H9 (cell line): Measurements from ENCODE around the gene ALDH1B1. TPM values are rescaled to one million over a fixed set of nuclear protein-coding genes. Genes with fewer than 3 reads are reported as not detected.

Experiments
- DNase-seq: peaks from one replicate; pipeline ENCODE4 v3.0.0-alpha.2; 2017
- H2AFZ ChIP-seq: one replicate; pipeline ENCODE4 v1.6.1; 2013; ENCODE audit warnings: mild to moderate bottlenecking, low read length, control low read depth, moderate library complexity
- H2AK5ac ChIP-seq: 2 replicates; pipeline ENCODE4 v1.6.1; 2013; ENCODE audit warnings: low read length, control low read depth, mixed read lengths; ENCODE audit not compliant: insufficient read length
- H2BK120ac ChIP-seq: one replicate; pipeline ENCODE4 v1.6.1; 2013; ENCODE audit warnings: low read depth, mild to moderate bottlenecking, low read length, control low read depth, inconsistent platforms; ENCODE audit not compliant: poor library complexity, severe bottlenecking
- H2BK12ac ChIP-seq: 2 replicates; pipeline ENCODE4 v1.6.1; 2013; ENCODE audit warnings: low read length, control low read depth, mixed read lengths, low read depth; ENCODE audit not compliant: insufficient read length
- H2BK15ac ChIP-seq: 2 replicates; pipeline ENCODE4 v1.6.1; 2013; ENCODE audit warnings: low read depth, low read length, control low read depth
- H2BK20ac ChIP-seq: one replicate; pipeline ENCODE4 v1.6.1; 2013; ENCODE audit warnings: low read depth, mild to moderate bottlenecking, low read length, control low read depth, inconsistent platforms; ENCODE audit not compliant: poor library complexity, severe bottlenecking
- H2BK5ac ChIP-seq: 2 replicates; pipeline ENCODE4 v1.6.1; 2013; ENCODE audit warnings: low read length, control low read depth, mixed read lengths; ENCODE audit not compliant: insufficient read length
- H3K14ac ChIP-seq: 2 replicates; pipeline ENCODE4 v1.6.1; 2013; ENCODE audit warnings: low read length, control low read depth; ENCODE audit not compliant: insufficient read depth
- H3K18ac ChIP-seq: 2 replicates; pipeline ENCODE4 v1.6.1; 2013; ENCODE audit warnings: low read depth, mild to moderate bottlenecking, mixed read lengths, low read length, control low read depth; ENCODE audit not compliant: insufficient read length
- H3K23ac ChIP-seq: 2 replicates; pipeline ENCODE4 v1.6.1; 2013; ENCODE audit warnings: low read length, control low read depth, mixed read lengths, low read depth; ENCODE audit not compliant: insufficient read length
- H3K23me2 ChIP-seq: 2 replicates; pipeline ENCODE4 v1.6.1; 2013; ENCODE audit warnings: low read depth, mild to moderate bottlenecking, mixed read lengths, low read length, control low read depth; ENCODE audit not compliant: insufficient read length, poor library complexity, severe bottlenecking
- H3K27ac ChIP-seq: 2 replicates; pipeline ENCODE4 v1.5.1; 2013; ENCODE audit warnings: low read length, control low read depth, mixed read lengths, low read depth; ENCODE audit not compliant: insufficient read length
- H3K27me3 ChIP-seq: 2 replicates; pipeline ENCODE4 v1.6.1; 2013; ENCODE audit warnings: low read length, control low read depth, inconsistent platforms; ENCODE audit not compliant: insufficient read depth
- H3K4ac ChIP-seq: 2 replicates; pipeline ENCODE4 v1.6.1; 2013; ENCODE audit warnings: low read depth, mild to moderate bottlenecking, control low read depth, inconsistent platforms, low read length, moderate library complexity
- H3K4me1 ChIP-seq: 2 replicates; pipeline ENCODE4 v1.6.1; 2013; ENCODE audit warnings: low read length, control low read depth, inconsistent platforms; ENCODE audit not compliant: insufficient read depth
- H3K4me2 ChIP-seq: 2 replicates; pipeline ENCODE4 v1.6.1; 2013; ENCODE audit warnings: low read length, control low read depth, mixed read lengths; ENCODE audit not compliant: insufficient read length, insufficient read depth
- H3K56ac ChIP-seq: 2 replicates; pipeline ENCODE4 v1.6.1; 2013; ENCODE audit warnings: low read depth, mild to moderate bottlenecking, mixed read lengths, low read length, control low read depth; ENCODE audit not compliant: insufficient read length
- H3K79me1 ChIP-seq: 2 replicates; pipeline ENCODE4 v1.6.1; 2013; ENCODE audit warnings: low read depth, mild to moderate bottlenecking, moderate library complexity, low read length, control low read depth, inconsistent platforms; ENCODE audit not compliant: insufficient read depth, poor library complexity, severe bottlenecking
- H3K79me2 ChIP-seq: 2 replicates; pipeline ENCODE4 v1.6.1; 2013; ENCODE audit warnings: low read length, control low read depth, inconsistent platforms; ENCODE audit not compliant: insufficient read depth
- H3K9ac ChIP-seq: 2 replicates; pipeline ENCODE4 v1.6.1; 2013; ENCODE audit warnings: low read length, control low read depth, mixed read lengths; ENCODE audit not compliant: insufficient read length; ENCODE audit errors: extremely low read depth
- H3K9me3 ChIP-seq: one replicate; pipeline ENCODE4 v1.6.1; 2013; ENCODE audit warnings: low read depth, low read length, inconsistent platforms; ENCODE audit not compliant: control insufficient read depth
- H3T11ph ChIP-seq: one replicate; pipeline ENCODE4 v1.6.1; 2013; ENCODE audit warnings: mild to moderate bottlenecking, low read length, control low read depth, inconsistent platforms
- H4K20me1 ChIP-seq: one replicate; pipeline ENCODE4 v1.6.1; 2013; ENCODE audit not compliant: control insufficient read depth, insufficient read length, insufficient read depth
- H4K5ac ChIP-seq: 2 replicates; pipeline ENCODE4 v1.6.1; 2013; ENCODE audit warnings: low read depth, mild to moderate bottlenecking, mixed read lengths, low read length, control low read depth; ENCODE audit not compliant: insufficient read length
- H4K8ac ChIP-seq: replicated peaks from 2 replicates; pipeline ENCODE4 v1.6.1; 2013; ENCODE audit warnings: low read length, control low read depth, mixed read lengths, low read depth; ENCODE audit not compliant: insufficient read length
- H4K91ac ChIP-seq: 2 replicates; pipeline ENCODE4 v1.6.1; 2013; ENCODE audit warnings: low read depth, mild to moderate bottlenecking, moderate library complexity, mixed read lengths, low read length, control low read depth; ENCODE audit not compliant: insufficient read length
- H3K27ac Mint-ChIP-seq, 3 experiments: 2 replicates in 2 of 3; 3 replicates in 1 of 3; pipeline ENCODE4 v1.8.0; 2020 to 2021; ENCODE audit warnings: mixed read lengths in 3 of 3, mild to moderate bottlenecking in 1 of 3, moderate library complexity in 1 of 3
- H3K27me3 Mint-ChIP-seq: 2 replicates; pipeline ENCODE4 v1.8.0; 2021; ENCODE audit warnings: low read depth, mild to moderate bottlenecking, moderate library complexity, mixed read lengths
- H3K36me3 Mint-ChIP-seq, 3 experiments: 2 replicates in 2 of 3; 3 replicates in 1 of 3; pipeline ENCODE4 v1.8.0; 2020 to 2021; ENCODE audit warnings: low read depth in 3 of 3, mixed read lengths in 3 of 3; ENCODE audit not compliant: insufficient read depth in 1 of 3
- H3K4me1 Mint-ChIP-seq, 2 experiments: 2 replicates each; pipeline ENCODE4 v1.8.0; 2020; ENCODE audit warnings: mixed read lengths in 2 of 2
- H3K4me3 Mint-ChIP-seq, 2 experiments: 2 replicates in 1 of 2; 3 replicates in 1 of 2; pipeline ENCODE4 v1.8.0; 2020 to 2021; ENCODE audit warnings: mild to moderate bottlenecking in 2 of 2, mixed read lengths in 2 of 2, moderate library complexity in 1 of 2
- H3K9me3 Mint-ChIP-seq, 2 experiments: 2 replicates in 1 of 2; 3 replicates in 1 of 2; pipeline ENCODE4 v1.8.0; 2020; ENCODE audit warnings: mild to moderate bottlenecking in 2 of 2, mixed read lengths in 2 of 2, moderate library complexity in 1 of 2
- CTCF ChIP-seq: fragments of 200-600 bp; sonication (generic); conservative IDR thresholded peaks from 3 replicates; pipeline ENCODE4 v1.8.0; 2021; ENCODE audit warnings: antibody characterized with exemption, mild to moderate bottlenecking
- WGBS: extraction: QIAGEN DNeasy Blood & Tissue Kit; methylation state at CpG from one replicate; pipeline ENCODE4 v1.1.7; 2013; ENCODE audit warnings: missing lambda C conversion rate, low lambda C conversion rate, mixed read lengths; ENCODE audit not compliant: insufficient read length; ENCODE audit errors: extremely low coverage; 5-methylcytosine and 5-hydroxymethylcytosine counted together
- total RNA-seq: library from RNA; stranded (reverse); gene quantifications from 2 replicates; pipeline ENCODE4 v1.2.1, GENCODE V29; 2021

Gene ALDH1B1
- total RNA-seq, 1 experiment from 2014 or later = 49.6 TPM

- H3K4me1 ChIP-seq = no peaks in the 10 kb centered on the region; the same call in 1 of the 2 replicates
- H3K9me3 ChIP-seq = no peaks in the 10 kb centered on the region
- no peak for DNase-seq
- H3K18ac ChIP-seq = no peak overlapping the region
- no peak overlapping the region for H4K5ac ChIP-seq
- H3K56ac ChIP-seq = no peak overlapping the region
- no peak overlapping the region for H2BK5ac ChIP-seq
- no peak overlapping the region for H4K8ac ChIP-seq
- H2BK120ac ChIP-seq = no peak overlapping the region
- H3T11ph ChIP-seq = no peak overlapping the region
- WGBS = no CpG with 5 or more reads among the region's 5 CpGs
- no peaks in the 10 kb centered on the region for H3K79me2 ChIP-seq
- H4K91ac ChIP-seq = no peak overlapping the region
- no peaks in the 10 kb centered on the region for H3K79me1 ChIP-seq
- Mint-ChIP-seq H3K4me1 (peaks cover 56 to 66% of the 10 kb centered on the region in 2 experiments), H3K9me3 (no peaks in the 10 kb centered on the region), H3K4me3 (no peak overlapping the region), H3K27me3 (peaks cover 18% of the 10 kb centered on the region), H3K36me3 (no peaks in the 10 kb centered on the region; a peak in 1 of 7 replicates), H3K27ac (peak overlapping the region in 1 of 3 experiments; percentile 21; a peak in 1 of 7 replicates)
- H3K27ac ChIP-seq = no peak overlapping the region
- H2AK5ac ChIP-seq = no peak overlapping the region
- no peak overlapping the region for H2BK15ac ChIP-seq
- H3K23me2 ChIP-seq = peaks cover 7% of the 10 kb centered on the region
- H2AFZ ChIP-seq = no peak overlapping the region
- no peak overlapping the region for H3K14ac ChIP-seq
- no peak overlapping the region for H2BK12ac ChIP-seq
- H3K4ac ChIP-seq = no peak overlapping the region
- H3K4me2 ChIP-seq = no peak overlapping the region
- H3K23ac ChIP-seq = no peak overlapping the region
- H3K27me3 ChIP-seq = peaks cover 6% of the 10 kb centered on the region; the same call in 1 of the 2 replicates
- no peak for TF ChIP-seq CTCF
- no peaks in the 10 kb centered on the region for H4K20me1 ChIP-seq
- H2BK20ac ChIP-seq = no peak overlapping the region
- H3K9ac ChIP-seq = no peak overlapping the region
Observed at GRCh38 chr9:38419181-38419580, 26.7 kb downstream of the ALDH1B1 start.
